ENCODE results near the gene PAH. TPM values are rescaled to one million over a fixed set of nuclear protein-coding genes. Genes with fewer than 3 reads are reported as not detected.

Gene PAH
- total RNA-seq, 4 donors from 2014 or later, result not detected

GRCh38 chr12:102963796-102964195, 46.8 kb upstream of the PAH start:
- Histone ChIP-seq H3K27me3 (peaks cover 0 to 99% (median 24%) of the 10 kb centered on the region in 4 donors), H3K4me3 (no peak overlapping the region), H3K9me3 (peaks cover 0 to 11% (median 7%) of the 10 kb centered on the region in 3 donors), H3K4me1 (peaks cover 0 to 16% (median 1%) of the 10 kb centered on the region in 3 donors), H3K27ac (no peak overlapping the region), H3K36me3 (no peaks in the 10 kb centered on the region)
- 27 to 40% methylated on average over 4 of the region's 4 CpGs for WGBS, 2 donors
- intact Hi-C loops (cut with DNase I), result no loop called here
- DNase-seq, result no peak
- TF ChIP-seq CTCF (IDR thresholded peaks at IDR 0.05), result no peak
- no peak for TF ChIP-seq POLR2A (IDR thresholded peaks at IDR 0.05)

- H3K27ac ChIP-seq, result no peak overlapping the region
- H3K4me1 ChIP-seq, result peaks cover 0 to 24% (median 4%) of the 10 kb centered on the region in 3 donors
- no peaks in the 10 kb centered on the region for H3K36me3 ChIP-seq
- no peak for DNase-seq
- H3K4me3 ChIP-seq, result no peak overlapping the region
- peaks cover 0 to 100% (median 25%) of the 10 kb centered on the region in 4 donors for H3K27me3 ChIP-seq
- no peak for TF ChIP-seq CTCF (IDR thresholded peaks at IDR 0.05)
- no peak for TF ChIP-seq POLR2A (IDR thresholded peaks at IDR 0.05)
- intact Hi-C loops (cut with DNase I), result no loop called here
- H3K9me3 ChIP-seq, result peaks cover 0 to 11% (median 7%) of the 10 kb centered on the region in 3 donors
- 2 to 11% methylated on average over 3 of the region's 3 CpGs for WGBS, 2 donors
Measured at GRCh38 chr12:102962986-102963385, 45.9 kb upstream of the PAH start.

- no peak for DNase-seq
- peaks cover 4 to 29% (median 8%) of the 10 kb centered on the region in 3 donors for H3K4me1 ChIP-seq
- 9 to 34% methylated on average over 7 to 10 of the region's 11 CpGs for WGBS, 2 donors
- peaks cover 0 to 100% (median 25%) of the 10 kb centered on the region in 4 donors for H3K27me3 ChIP-seq
- no peaks in the 10 kb centered on the region for H3K36me3 ChIP-seq
- peaks cover 0 to 11% (median 7%) of the 10 kb centered on the region in 3 donors for H3K9me3 ChIP-seq
- no peak overlapping the region for H3K4me3 ChIP-seq
- H3K27ac ChIP-seq, result no peak overlapping the region
- intact Hi-C loops (cut with DNase I), result no loop called here
- TF ChIP-seq CTCF (IDR thresholded peaks at IDR 0.05) (no peak), POLR2A (IDR thresholded peaks at IDR 0.05) (no peak)
Measured at GRCh38 chr12:102962532-102962931, 45.5 kb upstream of the PAH start.

- no peak for DNase-seq
- intact Hi-C loops (cut with DNase I), result no loop called here
- 5 to 7% methylated on average over 8 of the region's 8 CpGs for WGBS, 2 donors
- Histone ChIP-seq H3K36me3 (no peaks in the 10 kb centered on the region), H3K9me3 (peaks cover 0 to 11% (median 7%) of the 10 kb centered on the region in 3 donors), H3K27me3 (peaks cover 0 to 100% (median 30%) of the 10 kb centered on the region in 4 donors), H3K27ac (no peak overlapping the region), H3K4me3 (no peak overlapping the region), H3K4me1 (peaks cover 10 to 39% (median 13%) of the 10 kb centered on the region in 3 donors)
- TF ChIP-seq POLR2A (IDR thresholded peaks at IDR 0.05), result no peak
- no peak for TF ChIP-seq CTCF (IDR thresholded peaks at IDR 0.05)
Measured at GRCh38 chr12:102961466-102961855, 44.4 kb upstream of the PAH start.

- TF ChIP-seq POLR2A (IDR thresholded peaks at IDR 0.05) (no peak), CTCF (IDR thresholded peaks at IDR 0.05) (no peak)
- intact Hi-C loops (cut with DNase I), result no loop called here
- Histone ChIP-seq H3K27me3 (peaks cover 0 to 100% (median 32%) of the 10 kb centered on the region in 4 donors), H3K36me3 (no peaks in the 10 kb centered on the region), H3K9me3 (peaks cover 0 to 11% (median 7%) of the 10 kb centered on the region in 3 donors), H3K4me1 (peaks cover 10 to 45% (median 13%) of the 10 kb centered on the region in 3 donors), H3K4me3 (no peak overlapping the region), H3K27ac (no peak overlapping the region)
- DNase-seq, result no peak
- 9 to 10% methylated on average over 19 of the region's 19 CpGs for WGBS, 2 donors
Measured at GRCh38 chr12:102960766-102961465, 43.9 kb upstream of the PAH start.
